Measurements from ENCODE around the gene GALNT10. TPM values are rescaled to one million over a fixed set of nuclear protein-coding genes. Genes with fewer than 3 reads are reported as not detected.

The GALNT10 gene
- total and polyA plus RNA-seq, 9 of the 15 experiments (the other 6 are each of a cell fraction or from before 2014, with no cell fraction given) = 4.6 to 37.1 (median 13.3) TPM

DNA sequence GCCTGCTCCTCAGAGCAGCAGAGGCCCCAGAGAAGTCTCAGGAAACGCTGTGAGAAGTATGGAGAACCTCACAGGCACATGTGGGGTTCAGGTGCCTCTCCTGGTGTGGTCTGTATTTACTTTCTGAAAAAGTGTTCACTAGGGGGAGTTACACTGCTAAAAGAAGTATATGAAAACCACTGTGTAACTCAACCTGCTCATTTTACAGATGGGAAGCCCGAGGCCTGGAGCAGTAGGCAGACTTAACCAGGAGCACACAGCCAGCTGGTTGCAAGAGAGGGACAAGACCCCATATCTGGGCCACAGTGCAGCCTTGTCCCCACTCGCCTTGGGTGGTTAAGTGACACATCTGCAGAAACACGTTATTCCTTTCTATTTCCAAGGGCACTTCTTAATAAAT, 142.5 kb downstream of the GALNT10 start:
- in situ Hi-C loops (cut with MboI) (no loop called here), intact Hi-C loops (cut with micrococcal nuclease) (no loop called here)
- Histone ChIP-seq H3K79me2 (ENCODE audit: control insufficient read depth, insufficient read depth, low read length) (no peaks in the 10 kb centered on the region), H3K4me1 (replicated peaks in 1 of 2; ENCODE audit: control insufficient read depth in 2 of 2, insufficient read depth in 2 of 2, low read length in 2 of 2) (peaks cover 0 to 3% of the 10 kb centered on the region in 2 experiments; a peak in 2 of 5 replicates), H3K4me3 (no peak overlapping the region), H3K4me2 (ENCODE audit: insufficient read depth, low read length) (no peak overlapping the region), H3K27ac (ENCODE audit: extremely low read depth, low read depth, low read length) (no peak overlapping the region), H3K27me3 (ENCODE audit: control insufficient read depth in 2 of 2, insufficient read depth in 2 of 2, low read length in 2 of 2) (no peaks in the 10 kb centered on the region), H3K36me3 (ENCODE audit: control insufficient read depth, insufficient read depth, low read length) (peaks cover 10% of the 10 kb centered on the region; the same call in 2 of the 3 replicates), H3K9me1 (ENCODE audit: control insufficient read depth, insufficient read depth, low read length) (no peaks in the 10 kb centered on the region), H4K20me1 (replicated peaks; ENCODE audit: control insufficient read depth, insufficient read depth, low read length) (no peaks in the 10 kb centered on the region), H3K9me3 (replicated peaks; ENCODE audit: control insufficient read depth, insufficient read depth, low read depth, low read length) (no peaks in the 10 kb centered on the region), H3K9ac (ENCODE audit: insufficient read depth in 1 of 2, low read depth in 2 of 2, low read length in 2 of 2) (no peak overlapping the region), H2AFZ (ENCODE audit: low read depth, low read length) (no peak overlapping the region)
- 61% methylated on average over 4 of the region's 4 CpGs for WGBS (ENCODE audit: insufficient coverage, low coverage, missing lambda C conversion rate)
- DNase-seq (ENCODE audit: extremely low read depth in 1 of 4, low spot score in 3 of 4) (no peak), FAIRE-seq (no peak), ATAC-seq (no peak; the same call in 2 of the 3 replicates)
- ChIA-PET POLR2A (interaction anchor here (0.7 kb wide), 1 partner anchor 294 kb away, joined by 3 read pairs; the partner anchor contains the start of genes FAM114A2 and MFAP3), CTCF (ENCODE audit: low intra/inter-chr PET ratio) (no interaction called here)
- BruUV-seq (replicated peaks) = no TSS peak
- TF ChIP-seq RAD21 (CRISPR knock-in tag; conservative IDR thresholded peaks at IDR 0.05 in 1 of 2, IDR thresholded peaks at IDR 0.05 in 1 of 2) (0 out of 4 replicates have a peak, but pooled peaks of 1 of the 2 experiments have one; percentile 13), ZNF140 (CRISPR knock-in tag; IDR thresholded peaks at IDR 0.05) (no peak), RBM25 (IDR thresholded peaks at IDR 0.05; ENCODE audit: low read depth, low read length, severe bottlenecking) (peak; percentile 55), TBL1XR1 (IDR thresholded peaks at IDR 0.05; ENCODE audit: low read length in 2 of 2) (no peak)
- TF ChIP-seq, protein P1, sequence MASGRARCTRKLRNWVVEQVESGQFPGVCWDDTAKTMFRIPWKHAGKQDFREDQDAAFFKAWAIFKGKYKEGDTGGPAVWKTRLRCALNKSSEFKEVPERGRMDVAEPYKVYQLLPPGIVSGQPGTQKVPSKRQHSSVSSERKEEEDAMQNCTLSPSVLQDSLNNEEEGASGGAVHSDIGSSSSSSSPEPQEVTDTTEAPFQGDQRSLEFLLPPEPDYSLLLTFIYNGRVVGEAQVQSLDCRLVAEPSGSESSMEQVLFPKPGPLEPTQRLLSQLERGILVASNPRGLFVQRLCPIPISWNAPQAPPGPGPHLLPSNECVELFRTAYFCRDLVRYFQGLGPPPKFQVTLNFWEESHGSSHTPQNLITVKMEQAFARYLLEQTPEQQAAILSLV (tag; IDR thresholded peaks at IDR 0.05) = no peak
- TF ChIP-seq, protein P2, sequence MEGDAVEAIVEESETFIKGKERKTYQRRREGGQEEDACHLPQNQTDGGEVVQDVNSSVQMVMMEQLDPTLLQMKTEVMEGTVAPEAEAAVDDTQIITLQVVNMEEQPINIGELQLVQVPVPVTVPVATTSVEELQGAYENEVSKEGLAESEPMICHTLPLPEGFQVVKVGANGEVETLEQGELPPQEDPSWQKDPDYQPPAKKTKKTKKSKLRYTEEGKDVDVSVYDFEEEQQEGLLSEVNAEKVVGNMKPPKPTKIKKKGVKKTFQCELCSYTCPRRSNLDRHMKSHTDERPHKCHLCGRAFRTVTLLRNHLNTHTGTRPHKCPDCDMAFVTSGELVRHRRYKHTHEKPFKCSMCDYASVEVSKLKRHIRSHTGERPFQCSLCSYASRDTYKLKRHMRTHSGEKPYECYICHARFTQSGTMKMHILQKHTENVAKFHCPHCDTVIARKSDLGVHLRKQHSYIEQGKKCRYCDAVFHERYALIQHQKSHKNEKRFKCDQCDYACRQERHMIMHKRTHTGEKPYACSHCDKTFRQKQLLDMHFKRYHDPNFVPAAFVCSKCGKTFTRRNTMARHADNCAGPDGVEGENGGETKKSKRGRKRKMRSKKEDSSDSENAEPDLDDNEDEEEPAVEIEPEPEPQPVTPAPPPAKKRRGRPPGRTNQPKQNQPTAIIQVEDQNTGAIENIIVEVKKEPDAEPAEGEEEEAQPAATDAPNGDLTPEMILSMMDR (IDR thresholded peaks at IDR 0.05 in 2 of 3, conservative IDR thresholded peaks at IDR 0.05 in 1 of 3; ENCODE audit: insufficient read depth in 2 of 3, low read depth in 1 of 3, low read length in 3 of 3) = peak in 1 of 3 experiments; percentile 34; a peak in 1 of 6 replicates
- TF ChIP-seq, protein P3, sequence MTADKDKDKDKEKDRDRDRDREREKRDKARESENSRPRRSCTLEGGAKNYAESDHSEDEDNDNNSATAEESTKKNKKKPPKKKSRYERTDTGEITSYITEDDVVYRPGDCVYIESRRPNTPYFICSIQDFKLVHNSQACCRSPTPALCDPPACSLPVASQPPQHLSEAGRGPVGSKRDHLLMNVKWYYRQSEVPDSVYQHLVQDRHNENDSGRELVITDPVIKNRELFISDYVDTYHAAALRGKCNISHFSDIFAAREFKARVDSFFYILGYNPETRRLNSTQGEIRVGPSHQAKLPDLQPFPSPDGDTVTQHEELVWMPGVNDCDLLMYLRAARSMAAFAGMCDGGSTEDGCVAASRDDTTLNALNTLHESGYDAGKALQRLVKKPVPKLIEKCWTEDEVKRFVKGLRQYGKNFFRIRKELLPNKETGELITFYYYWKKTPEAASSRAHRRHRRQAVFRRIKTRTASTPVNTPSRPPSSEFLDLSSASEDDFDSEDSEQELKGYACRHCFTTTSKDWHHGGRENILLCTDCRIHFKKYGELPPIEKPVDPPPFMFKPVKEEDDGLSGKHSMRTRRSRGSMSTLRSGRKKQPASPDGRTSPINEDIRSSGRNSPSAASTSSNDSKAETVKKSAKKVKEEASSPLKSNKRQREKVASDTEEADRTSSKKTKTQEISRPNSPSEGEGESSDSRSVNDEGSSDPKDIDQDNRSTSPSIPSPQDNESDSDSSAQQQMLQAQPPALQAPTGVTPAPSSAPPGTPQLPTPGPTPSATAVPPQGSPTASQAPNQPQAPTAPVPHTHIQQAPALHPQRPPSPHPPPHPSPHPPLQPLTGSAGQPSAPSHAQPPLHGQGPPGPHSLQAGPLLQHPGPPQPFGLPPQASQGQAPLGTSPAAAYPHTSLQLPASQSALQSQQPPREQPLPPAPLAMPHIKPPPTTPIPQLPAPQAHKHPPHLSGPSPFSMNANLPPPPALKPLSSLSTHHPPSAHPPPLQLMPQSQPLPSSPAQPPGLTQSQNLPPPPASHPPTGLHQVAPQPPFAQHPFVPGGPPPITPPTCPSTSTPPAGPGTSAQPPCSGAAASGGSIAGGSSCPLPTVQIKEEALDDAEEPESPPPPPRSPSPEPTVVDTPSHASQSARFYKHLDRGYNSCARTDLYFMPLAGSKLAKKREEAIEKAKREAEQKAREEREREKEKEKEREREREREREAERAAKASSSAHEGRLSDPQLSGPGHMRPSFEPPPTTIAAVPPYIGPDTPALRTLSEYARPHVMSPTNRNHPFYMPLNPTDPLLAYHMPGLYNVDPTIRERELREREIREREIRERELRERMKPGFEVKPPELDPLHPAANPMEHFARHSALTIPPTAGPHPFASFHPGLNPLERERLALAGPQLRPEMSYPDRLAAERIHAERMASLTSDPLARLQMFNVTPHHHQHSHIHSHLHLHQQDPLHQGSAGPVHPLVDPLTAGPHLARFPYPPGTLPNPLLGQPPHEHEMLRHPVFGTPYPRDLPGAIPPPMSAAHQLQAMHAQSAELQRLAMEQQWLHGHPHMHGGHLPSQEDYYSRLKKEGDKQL (CRISPR knock-in tag; IDR thresholded peaks at IDR 0.05; ENCODE audit: borderline replicate concordance) = no peak

Data from K562 (cell line).